NB4 (cell line): ENCODE data around the gene FAM98B.

Experiments used
- CTCF ChIP-seq: IDR thresholded peaks from one replicate; pipeline ENCODE4 v1.5.1; 2012; ENCODE audit warnings: low read depth, low read length
- MAX ChIP-seq: IDR thresholded peaks from 2 replicates; pipeline ENCODE4 v1.6.1; 2011; ENCODE audit warnings: low read depth, low read length
- MYC ChIP-seq: IDR thresholded peaks from 2 replicates; pipeline ENCODE4 v1.6.1; 2011; ENCODE audit warnings: low read depth, low read length
- POLR2A ChIP-seq: IDR thresholded peaks from 2 replicates; pipeline ENCODE4 v1.6.1; 2011; ENCODE audit warnings: mild to moderate bottlenecking; ENCODE audit not compliant: insufficient read length; ENCODE audit errors: extremely low read depth

- TF ChIP-seq CTCF (no peak), POLR2A (no peak), MYC (no peak), MAX (no peak)
These were observed 4.7 kb downstream of the FAM98B start for GRCh38 chr15:38458646-38459045.
